ENCODE data around the gene RAVER2. TPM values are rescaled to one million over a fixed set of nuclear protein-coding genes. Genes with fewer than 3 reads are reported as not detected.

The RAVER2 gene
- total RNA-seq, 1 experiment from 2014 or later = 15.1 TPM

- Histone ChIP-seq H3K27ac (ENCODE audit: low read length) (no peak overlapping the region), H3K4me1 (ENCODE audit: control insufficient read depth, insufficient read depth, low read length) (no peaks in the 10 kb centered on the region), H3K4me3 (ENCODE audit: low read depth in 2 of 2, low read length in 2 of 2) (no peak overlapping the region), H3K9me3 (ENCODE audit: control insufficient read depth, insufficient read depth, low read depth, low read length) (no peaks in the 10 kb centered on the region), H3K27me3 (ENCODE audit: control insufficient read depth, insufficient read depth, low read length) (no peaks in the 10 kb centered on the region), H3K36me3 (ENCODE audit: control insufficient read depth, insufficient read depth, low read length) (peaks cover 3% of the 10 kb centered on the region; the same call in 1 of the 2 replicates)
- ATAC-seq (no peak), DNase-seq (ENCODE audit: low read depth, low spot score) (no peak)
- ChIA-PET CTCF (no interaction called here), POLR2A (no interaction called here)
- no TSS peak for BruUV-seq (replicated peaks)
- TF ChIP-seq SIN3A (IDR thresholded peaks at IDR 0.05; ENCODE audit: borderline replicate concordance, insufficient read depth, low read depth, low read length) = no peak
- no peak for TF ChIP-seq POLR2AphosphoS5 (IDR thresholded peaks at IDR 0.05; ENCODE audit: low read depth, low read length)
- no peak for TF ChIP-seq REST (IDR thresholded peaks at IDR 0.05; ENCODE audit: insufficient read depth in 1 of 2, low read depth in 2 of 2, low read length in 1 of 2)
- no peak for TF ChIP-seq CTCF (IDR thresholded peaks at IDR 0.05)
- no peak for TF ChIP-seq TCF7L2 (IDR thresholded peaks at IDR 0.05; ENCODE audit: low read depth, low read length)
- in situ Hi-C loops (cut with HindIII; ENCODE audit: low pct_unique_long_range_greater_than_20kb, low sequenced_read_pairs) (no loop called here), intact Hi-C loops (cut with micrococcal nuclease; ENCODE audit: unreplicated experiment) (no loop called here)
Observed at GRCh38 chr1:64855557-64855956, 110.7 kb downstream of the RAVER2 start.

GRCh38 chr1:64856553-64856952 lies 111.7 kb downstream of the RAVER2 start:
- no peak overlapping the region for H3K27ac ChIP-seq (ENCODE audit: low read length)
- intact Hi-C loops (cut with micrococcal nuclease; ENCODE audit: unreplicated experiment) (no loop called here), in situ Hi-C loops (cut with HindIII; ENCODE audit: low pct_unique_long_range_greater_than_20kb, low sequenced_read_pairs) (no loop called here)
- ChIA-PET POLR2A (no interaction called here), CTCF (no interaction called here)
- TF ChIP-seq SIN3A (IDR thresholded peaks at IDR 0.05; ENCODE audit: borderline replicate concordance, insufficient read depth, low read depth, low read length) (no peak), CTCF (IDR thresholded peaks at IDR 0.05) (no peak), POLR2AphosphoS5 (IDR thresholded peaks at IDR 0.05; ENCODE audit: low read depth, low read length) (no peak), REST (IDR thresholded peaks at IDR 0.05; ENCODE audit: insufficient read depth in 1 of 2, low read depth in 2 of 2, low read length in 1 of 2) (no peak), TCF7L2 (IDR thresholded peaks at IDR 0.05; ENCODE audit: low read depth, low read length) (no peak)
- peaks cover 3% of the 10 kb centered on the region; the same call in 1 of the 2 replicates for H3K36me3 ChIP-seq (ENCODE audit: control insufficient read depth, insufficient read depth, low read length)
- no peak overlapping the region for H3K4me3 ChIP-seq (ENCODE audit: low read depth in 2 of 2, low read length in 2 of 2)
- H3K9me3 ChIP-seq (ENCODE audit: control insufficient read depth, insufficient read depth, low read depth, low read length) = no peaks in the 10 kb centered on the region
- no peak for ATAC-seq
- H3K27me3 ChIP-seq (ENCODE audit: control insufficient read depth, insufficient read depth, low read length) = no peaks in the 10 kb centered on the region
- no peak for DNase-seq (ENCODE audit: low read depth, low spot score)
- H3K4me1 ChIP-seq (ENCODE audit: control insufficient read depth, insufficient read depth, low read length) = no peaks in the 10 kb centered on the region; the same call in 1 of the 2 replicates
- BruUV-seq (replicated peaks) = no TSS peak
